HepG2 (cell line): ENCODE data around the gene CDC26. TPM values are rescaled to one million over a fixed set of nuclear protein-coding genes. Genes with fewer than 3 reads are reported as not detected.

Source experiments
- EP300 ChIP-seq, 3 experiments: sonication (generic) in 1 of 3; formaldehyde crosslinking in 1 of 3; IDR thresholded peaks; 2 replicates each; pipeline versions ENCODE4 v1.5.1 to v1.6.1; 2011 to 2020; ENCODE audit warnings: low read depth in 2 of 3, low read length in 2 of 3, borderline replicate concordance in 1 of 3, improper control_type of control experiment in 1 of 3, mild to moderate bottlenecking in 1 of 3, missing genetic modification reagents in 1 of 3, moderate library complexity in 1 of 3
- ESRRA ChIP-seq: sonication (generic); formaldehyde crosslinking; IDR thresholded peaks from 2 replicates; pipeline ENCODE4 v1.5.1; 2020; ENCODE audit warnings: mild to moderate bottlenecking, low read depth, missing genetic modification reagents
- GATA4 ChIP-seq: sonication (generic); IDR thresholded peaks from 2 replicates; pipeline ENCODE4 v1.6.1; 2016; ENCODE audit warnings: antibody characterized with exemption, low read depth, borderline replicate concordance
- MTF1 ChIP-seq: sonication (generic); formaldehyde crosslinking; IDR thresholded peaks from 2 replicates; pipeline ENCODE4 v1.5.0; 2020; ENCODE audit warnings: missing genetic modification reagents
- PHF20 ChIP-seq: sonication (generic); formaldehyde crosslinking; IDR thresholded peaks from 2 replicates; pipeline ENCODE4 v1.5.0; 2020; ENCODE audit warnings: mild to moderate bottlenecking, missing genetic modification reagents
- PTBP1 ChIP-seq: fragments of 200-400 bp; formaldehyde crosslinking; IDR thresholded peaks from 2 replicates; pipeline ENCODE4 v1.6.1; 2018; ENCODE audit warnings: low read length, low read depth; ENCODE audit not compliant: poor library complexity, severe bottlenecking
- RBM39 ChIP-seq: fragments of 200-400 bp; formaldehyde crosslinking; IDR thresholded peaks from one replicate; pipeline ENCODE4 v1.6.1; 2018; ENCODE audit warnings: antibody characterized with exemption, mild to moderate bottlenecking, low read depth, low read length; ENCODE audit not compliant: poor library complexity, severe bottlenecking
- RFX3 ChIP-seq: IDR thresholded peaks from 2 replicates; pipeline ENCODE4 v1.6.1; 2016; ENCODE audit warnings: missing biosample characterization, missing genetic modification reagents
- SOX5 ChIP-seq: IDR thresholded peaks from 2 replicates; pipeline ENCODE4 v1.6.1; 2016; ENCODE audit warnings: borderline replicate concordance
- SP2 ChIP-seq: sonication (generic); formaldehyde crosslinking; IDR thresholded peaks from 2 replicates; pipeline ENCODE4 v1.5.1; 2020; ENCODE audit warnings: mild to moderate bottlenecking, missing genetic modification reagents
- TGIF2 ChIP-seq: IDR thresholded peaks from 2 replicates; pipeline ENCODE4 v1.6.1; 2016; ENCODE audit warnings: control low read depth, missing compliant biosample characterization
- ZKSCAN5 ChIP-seq: sonication (generic); formaldehyde crosslinking; IDR thresholded peaks from 2 replicates; pipeline ENCODE4 v1.5.1; 2020; ENCODE audit warnings: mild to moderate bottlenecking, missing genetic modification reagents
- ZNF20 ChIP-seq: sonication (generic); formaldehyde crosslinking; IDR thresholded peaks from 2 replicates; pipeline ENCODE4 v1.4.0; 2020; ENCODE audit warnings: mild to moderate bottlenecking, moderate library complexity, missing genetic modification reagents
- ZNF232 ChIP-seq: sonication (generic); formaldehyde crosslinking; IDR thresholded peaks from 2 replicates; pipeline ENCODE4 v1.4.0; 2020; ENCODE audit warnings: missing genetic modification reagents, borderline replicate concordance
- ZNF530 ChIP-seq: sonication (generic); formaldehyde crosslinking; IDR thresholded peaks from 2 replicates; pipeline ENCODE4 v1.5.0; 2020; ENCODE audit warnings: low read depth, mild to moderate bottlenecking, missing genetic modification reagents
- polyA plus RNA-seq, 8 experiments: library from polyadenylated mRNA; depleted of rRNA in 3 of 8; stranded (reverse) in 7 of 8; unstranded in 1 of 8; fragments of >200 nt; fragmentation: Illumina TruSeq in 4 of 8; extraction: Trizol in 4 of 8; gene quantifications; 2 replicates each; pipeline versions ENCODE4 v1.2.1 to v1.2.3, GENCODE V29; 2011 to 2016; ENCODE audit warnings: low read depth in 4 of 8, missing spikeins in 1 of 8, mixed read lengths in 1 of 8; ENCODE audit not compliant: insufficient read depth in 1 of 8
- total RNA-seq, 5 experiments: library from RNA; depleted of rRNA; stranded (reverse); fragments of >200 nt; fragmentation: Illumina TruSeq; extraction: Trizol; gene quantifications; 2 replicates each; pipeline ENCODE4 v1.2.3, GENCODE V29; 2016; ENCODE audit warnings: low read depth in 1 of 5
- TF ChIP-seq, protein P1 (sequence below): sonication (generic); formaldehyde crosslinking; IDR thresholded peaks from 2 replicates; pipeline ENCODE4 v1.4.0; 2020; ENCODE audit warnings: missing genetic modification reagents
- TF ChIP-seq, protein P2 (sequence below): sonication (generic); formaldehyde crosslinking; IDR thresholded peaks from 2 replicates; pipeline ENCODE4 v1.4.0; 2020; ENCODE audit warnings: mild to moderate bottlenecking, missing genetic modification reagents
- TF ChIP-seq, protein P3 (sequence below): fragments of 450-650 bp; IDR thresholded peaks from 2 replicates; pipeline ENCODE4 v1.6.1; 2017
- TF ChIP-seq, protein P4 (sequence below): sonication (generic); formaldehyde crosslinking; IDR thresholded peaks from 2 replicates; pipeline ENCODE4 v1.4.0; 2020; ENCODE audit warnings: missing genetic modification reagents

CDC26 gene
- total and polyA plus RNA-seq, 2 of the 13 experiments (the other 11 are each of a cell fraction or from before 2014, with no cell fraction given), result 26.6 to 57.9 TPM

DNA sequence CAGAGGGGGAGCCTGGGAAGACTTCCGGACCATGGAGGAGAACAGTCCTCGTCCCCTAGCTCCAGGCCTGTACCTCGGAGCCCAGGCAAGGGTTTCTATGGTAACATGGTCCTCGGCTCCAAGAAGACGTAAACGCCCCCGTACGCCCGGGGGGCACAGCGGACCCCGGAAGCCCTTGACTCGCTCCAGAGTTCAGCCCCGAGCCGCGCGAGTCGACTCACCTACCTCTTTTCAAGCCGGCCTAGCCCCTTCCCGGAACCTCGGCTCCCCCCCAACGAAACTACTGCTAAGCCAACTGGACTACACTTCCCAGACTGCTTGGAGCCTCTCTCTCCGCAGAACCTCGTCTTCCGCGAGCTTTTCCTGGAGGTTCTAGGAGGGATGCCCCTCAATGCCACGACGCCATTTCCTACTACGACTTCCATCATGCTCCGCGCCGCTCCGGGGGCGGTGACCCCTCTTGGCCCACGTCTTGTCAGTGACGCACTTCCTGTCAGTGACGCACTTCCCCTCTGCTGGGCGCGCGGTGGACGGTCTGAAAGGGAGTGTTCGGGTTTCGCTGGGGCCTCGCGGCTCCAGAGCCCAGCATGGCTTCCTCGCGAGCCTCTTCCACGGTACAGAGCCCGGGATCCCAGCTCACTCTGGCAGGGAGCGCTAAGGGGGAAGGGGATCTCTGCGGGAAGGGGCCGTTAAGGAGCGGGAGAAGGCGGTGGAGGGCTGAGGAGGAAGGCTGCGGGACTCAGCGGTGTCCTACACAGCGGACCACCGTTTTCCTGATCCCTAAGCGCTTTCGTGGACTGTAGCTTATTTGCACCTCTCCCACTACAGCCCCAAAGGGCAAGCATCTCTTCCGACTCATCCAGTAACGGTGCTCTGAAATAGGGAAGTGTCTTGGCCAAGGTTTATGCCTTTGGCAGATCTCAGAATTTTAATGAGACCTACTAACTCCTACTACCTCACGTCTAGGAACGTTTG is at the start of gene CDC26, which contains the start of gene PRPF4 (continued):
- TF ChIP-seq ESRRA, result no peak; the same call in 1 of the 2 replicates
- peak; percentile 61; the same call in 1 of the 2 replicates for TF ChIP-seq GATA4
- peak; percentile 16; the same call in 1 of the 2 replicates for TF ChIP-seq RFX3 (CRISPR knock-in tag)
- TF ChIP-seq EP300 (IDR thresholded peaks at IDR 0.05; ENCODE audit: low read depth in 2 of 2, low read length in 2 of 2), result peak in 1 of 2 experiments; percentile 16; a peak in 1 of 4 replicates
- peak; percentile 32; the same call in 1 of the 2 replicates for TF ChIP-seq EP300 (CRISPR knock-in tag; IDR thresholded peaks at IDR 0.05; ENCODE audit: borderline replicate concordance)
- peak; percentile 89 for TF ChIP-seq PHF20 (CRISPR knock-in tag)
- 0 out of 2 replicates have a peak, but pooled peaks have one; percentile 36 for TF ChIP-seq TGIF2
- TF ChIP-seq, protein P1, sequence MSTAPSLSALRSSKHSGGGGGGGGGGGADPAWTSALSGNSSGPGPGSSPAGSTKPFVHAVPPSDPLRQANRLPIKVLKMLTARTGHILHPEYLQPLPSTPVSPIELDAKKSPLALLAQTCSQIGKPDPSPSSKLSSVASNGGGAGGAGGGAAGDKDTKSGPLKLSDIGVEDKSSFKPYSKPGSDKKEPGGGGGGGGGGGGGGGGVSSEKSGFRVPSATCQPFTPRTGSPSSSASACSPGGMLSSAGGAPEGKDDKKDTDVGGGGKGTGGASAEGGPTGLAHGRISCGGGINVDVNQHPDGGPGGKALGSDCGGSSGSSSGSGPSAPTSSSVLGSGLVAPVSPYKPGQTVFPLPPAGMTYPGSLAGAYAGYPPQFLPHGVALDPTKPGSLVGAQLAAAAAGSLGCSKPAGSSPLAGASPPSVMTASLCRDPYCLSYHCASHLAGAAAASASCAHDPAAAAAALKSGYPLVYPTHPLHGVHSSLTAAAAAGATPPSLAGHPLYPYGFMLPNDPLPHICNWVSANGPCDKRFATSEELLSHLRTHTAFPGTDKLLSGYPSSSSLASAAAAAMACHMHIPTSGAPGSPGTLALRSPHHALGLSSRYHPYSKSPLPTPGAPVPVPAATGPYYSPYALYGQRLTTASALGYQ (CRISPR knock-in tag), result no peak; the same call in 1 of the 2 replicates
- no peak for TF ChIP-seq ZNF530
- TF ChIP-seq, protein P2, sequence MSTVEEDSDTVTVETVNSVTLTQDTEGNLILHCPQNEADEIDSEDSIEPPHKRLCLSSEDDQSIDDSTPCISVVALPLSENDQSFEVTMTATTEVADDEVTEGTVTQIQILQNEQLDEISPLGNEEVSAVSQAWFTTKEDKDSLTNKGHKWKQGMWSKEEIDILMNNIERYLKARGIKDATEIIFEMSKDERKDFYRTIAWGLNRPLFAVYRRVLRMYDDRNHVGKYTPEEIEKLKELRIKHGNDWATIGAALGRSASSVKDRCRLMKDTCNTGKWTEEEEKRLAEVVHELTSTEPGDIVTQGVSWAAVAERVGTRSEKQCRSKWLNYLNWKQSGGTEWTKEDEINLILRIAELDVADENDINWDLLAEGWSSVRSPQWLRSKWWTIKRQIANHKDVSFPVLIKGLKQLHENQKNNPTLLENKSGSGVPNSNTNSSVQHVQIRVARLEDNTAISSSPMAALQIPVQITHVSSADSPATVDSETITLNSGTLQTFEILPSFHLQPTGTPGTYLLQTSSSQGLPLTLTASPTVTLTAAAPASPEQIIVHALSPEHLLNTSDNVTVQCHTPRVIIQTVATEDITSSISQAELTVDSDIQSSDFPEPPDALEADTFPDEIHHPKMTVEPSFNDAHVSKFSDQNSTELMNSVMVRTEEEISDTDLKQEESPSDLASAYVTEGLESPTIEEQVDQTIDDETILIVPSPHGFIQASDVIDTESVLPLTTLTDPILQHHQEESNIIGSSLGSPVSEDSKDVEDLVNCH (CRISPR knock-in tag), result no peak
- TF ChIP-seq, protein P3, sequence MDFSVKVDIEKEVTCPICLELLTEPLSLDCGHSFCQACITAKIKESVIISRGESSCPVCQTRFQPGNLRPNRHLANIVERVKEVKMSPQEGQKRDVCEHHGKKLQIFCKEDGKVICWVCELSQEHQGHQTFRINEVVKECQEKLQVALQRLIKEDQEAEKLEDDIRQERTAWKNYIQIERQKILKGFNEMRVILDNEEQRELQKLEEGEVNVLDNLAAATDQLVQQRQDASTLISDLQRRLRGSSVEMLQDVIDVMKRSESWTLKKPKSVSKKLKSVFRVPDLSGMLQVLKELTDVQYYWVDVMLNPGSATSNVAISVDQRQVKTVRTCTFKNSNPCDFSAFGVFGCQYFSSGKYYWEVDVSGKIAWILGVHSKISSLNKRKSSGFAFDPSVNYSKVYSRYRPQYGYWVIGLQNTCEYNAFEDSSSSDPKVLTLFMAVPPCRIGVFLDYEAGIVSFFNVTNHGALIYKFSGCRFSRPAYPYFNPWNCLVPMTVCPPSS, result no peak
- TF ChIP-seq SP2 (CRISPR knock-in tag), result peak; percentile 77
- no peak for TF ChIP-seq PTBP1
- peak; percentile 60 for TF ChIP-seq RBM39
- TF ChIP-seq ZNF20 (CRISPR knock-in tag), result no peak
- peak; percentile 47; the same call in 1 of the 2 replicates for TF ChIP-seq SOX5 (CRISPR knock-in tag)
- no peak for TF ChIP-seq MTF1 (CRISPR knock-in tag)
- TF ChIP-seq ZKSCAN5 (CRISPR knock-in tag), result no peak
- 0 out of 2 replicates have a peak, but pooled peaks have one; percentile 23 for TF ChIP-seq ZNF232
- TF ChIP-seq, protein P4, sequence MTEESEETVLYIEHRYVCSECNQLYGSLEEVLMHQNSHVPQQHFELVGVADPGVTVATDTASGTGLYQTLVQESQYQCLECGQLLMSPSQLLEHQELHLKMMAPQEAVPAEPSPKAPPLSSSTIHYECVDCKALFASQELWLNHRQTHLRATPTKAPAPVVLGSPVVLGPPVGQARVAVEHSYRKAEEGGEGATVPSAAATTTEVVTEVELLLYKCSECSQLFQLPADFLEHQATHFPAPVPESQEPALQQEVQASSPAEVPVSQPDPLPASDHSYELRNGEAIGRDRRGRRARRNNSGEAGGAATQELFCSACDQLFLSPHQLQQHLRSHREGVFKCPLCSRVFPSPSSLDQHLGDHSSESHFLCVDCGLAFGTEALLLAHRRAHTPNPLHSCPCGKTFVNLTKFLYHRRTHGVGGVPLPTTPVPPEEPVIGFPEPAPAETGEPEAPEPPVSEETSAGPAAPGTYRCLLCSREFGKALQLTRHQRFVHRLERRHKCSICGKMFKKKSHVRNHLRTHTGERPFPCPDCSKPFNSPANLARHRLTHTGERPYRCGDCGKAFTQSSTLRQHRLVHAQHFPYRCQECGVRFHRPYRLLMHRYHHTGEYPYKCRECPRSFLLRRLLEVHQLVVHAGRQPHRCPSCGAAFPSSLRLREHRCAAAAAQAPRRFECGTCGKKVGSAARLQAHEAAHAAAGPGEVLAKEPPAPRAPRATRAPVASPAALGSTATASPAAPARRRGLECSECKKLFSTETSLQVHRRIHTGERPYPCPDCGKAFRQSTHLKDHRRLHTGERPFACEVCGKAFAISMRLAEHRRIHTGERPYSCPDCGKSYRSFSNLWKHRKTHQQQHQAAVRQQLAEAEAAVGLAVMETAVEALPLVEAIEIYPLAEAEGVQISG (CRISPR knock-in tag), result peak; percentile 96
